Upper lobe of left lung (tissue), 6 donors: Measurements from ENCODE around the gene FAT2. TPM values are rescaled to one million over a fixed set of nuclear protein-coding genes. Genes with fewer than 3 reads are reported as not detected.

ENCODE experiments used
- ATAC-seq, 2 donors: fragments of 200-7000 bp; cut with Tn5 transposase; one replicate each; pipeline ENCODE4 v1.9.1; 2022; ENCODE audit warnings: mild to moderate bottlenecking in 2 of 2, moderate library complexity in 2 of 2; ENCODE audit not compliant: low FRiP score in 2 of 2
- DNase-seq, 2 donors: peaks; one replicate each; pipeline ENCODE4 v3.0.0-alpha.2; 2019 to 2020
- H3K27ac ChIP-seq, 4 donors: fragments of 200-600 bp; sonication (generic); one replicate each; pipeline ENCODE4 v1.5.1; 2016 to 2019
- H3K27me3 ChIP-seq, 4 donors: fragments of 200-600 bp; sonication (generic); one replicate each; pipeline ENCODE4 v1.5.1; 2017 to 2019
- H3K36me3 ChIP-seq, 4 donors: fragments of 200-600 bp; sonication (generic); one replicate each; pipeline ENCODE4 v1.5.1; 2016 to 2019
- H3K4me1 ChIP-seq, 4 donors: fragments of 200-600 bp; sonication (generic); one replicate each; pipeline ENCODE4 v1.5.1; 2018 to 2019
- H3K4me3 ChIP-seq, 4 donors: fragments of 200-600 bp; sonication (generic); one replicate each; pipeline ENCODE4 v1.5.1; 2017 to 2019; ENCODE audit warnings: mild to moderate bottlenecking in 2 of 4, moderate library complexity in 1 of 4
- H3K9me3 ChIP-seq, 4 donors: fragments of 200-600 bp; sonication (generic); one replicate each; pipeline ENCODE4 v1.5.1; 2018 to 2019
- EP300 ChIP-seq, 4 donors: sonication (generic); formaldehyde crosslinking; IDR thresholded peaks; one replicate each; pipeline ENCODE4 v1.5.1; 2017; ENCODE audit warnings: antibody characterized with exemption in 4 of 4, control low read depth in 2 of 4
- POLR2A ChIP-seq, 4 donors: fragments of 450-650 bp; IDR thresholded peaks; one replicate each; pipeline ENCODE4 v1.5.1; 2016 to 2017; ENCODE audit warnings: antibody characterized with exemption in 4 of 4, mild to moderate bottlenecking in 2 of 4
- POLR2AphosphoS5 ChIP-seq, 2 donors: sonication (generic); formaldehyde crosslinking; IDR thresholded peaks; one replicate each; pipeline ENCODE4 v1.5.1; 2017; ENCODE audit warnings: antibody characterized with exemption in 2 of 2
- WGBS, 2 donors: methylation state at CpG; one replicate each; pipeline ENCODE4 v1.1.5; 2017 to 2018; 5-methylcytosine and 5-hydroxymethylcytosine counted together
- total RNA-seq, 6 donors: library from RNA; depleted of rRNA in 4 of 6; stranded (reverse); fragments of >200 nt in 4 of 6; gene quantifications; one replicate each; pipeline versions ENCODE4 v1.1.0 to v1.2.1, GENCODE V29; 2016 to 2021
- TF ChIP-seq, protein P1 (sequence below), 6 experiments: fragments of 450-650 bp in 4 of 6; fragments of 200-600 bp in 2 of 6; sonication (generic) in 2 of 6; IDR thresholded peaks; one replicate each; pipeline ENCODE4 v1.5.1; 2016 to 2019; ENCODE audit warnings: antibody characterized with exemption in 6 of 6
- donor health status: DM: no; HTN: no; CAD: no; lungs with moderate emphysema.
- donor health status: DM: no; HTN: yes; CAD: no; lungs with severe emphysema.

Gene FAT2
- total RNA-seq, 6 donors from 2014 or later = under 0.01 to 2.3 (median 0.06) TPM; not detected in 1

DNA sequence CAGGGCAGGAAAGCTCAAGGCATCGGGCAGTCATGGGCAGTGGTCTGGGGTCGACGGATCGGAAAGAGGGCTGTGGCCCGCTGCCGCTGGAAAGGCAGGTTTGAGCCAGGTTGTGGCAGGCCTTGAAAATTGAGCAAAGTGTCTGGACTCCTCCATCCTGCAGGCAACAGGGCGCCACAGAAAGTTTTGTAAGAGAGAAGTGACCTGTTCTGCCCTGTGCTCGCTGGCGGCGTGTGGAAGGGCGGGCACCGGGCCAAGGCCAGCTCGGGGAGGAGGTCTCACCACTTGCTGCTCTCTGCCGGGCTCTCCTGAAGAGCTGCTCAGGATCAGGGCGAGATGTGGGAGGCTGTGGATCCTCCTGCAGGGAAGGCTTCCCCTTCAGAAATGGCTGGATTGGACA lies 41.4 kb upstream of the FAT2 start:
- TF ChIP-seq POLR2AphosphoS5 (IDR thresholded peaks at IDR 0.05) (no peak), EP300 (IDR thresholded peaks at IDR 0.05) (no peak), POLR2A (IDR thresholded peaks at IDR 0.05) (no peak)
- TF ChIP-seq, protein P1, sequence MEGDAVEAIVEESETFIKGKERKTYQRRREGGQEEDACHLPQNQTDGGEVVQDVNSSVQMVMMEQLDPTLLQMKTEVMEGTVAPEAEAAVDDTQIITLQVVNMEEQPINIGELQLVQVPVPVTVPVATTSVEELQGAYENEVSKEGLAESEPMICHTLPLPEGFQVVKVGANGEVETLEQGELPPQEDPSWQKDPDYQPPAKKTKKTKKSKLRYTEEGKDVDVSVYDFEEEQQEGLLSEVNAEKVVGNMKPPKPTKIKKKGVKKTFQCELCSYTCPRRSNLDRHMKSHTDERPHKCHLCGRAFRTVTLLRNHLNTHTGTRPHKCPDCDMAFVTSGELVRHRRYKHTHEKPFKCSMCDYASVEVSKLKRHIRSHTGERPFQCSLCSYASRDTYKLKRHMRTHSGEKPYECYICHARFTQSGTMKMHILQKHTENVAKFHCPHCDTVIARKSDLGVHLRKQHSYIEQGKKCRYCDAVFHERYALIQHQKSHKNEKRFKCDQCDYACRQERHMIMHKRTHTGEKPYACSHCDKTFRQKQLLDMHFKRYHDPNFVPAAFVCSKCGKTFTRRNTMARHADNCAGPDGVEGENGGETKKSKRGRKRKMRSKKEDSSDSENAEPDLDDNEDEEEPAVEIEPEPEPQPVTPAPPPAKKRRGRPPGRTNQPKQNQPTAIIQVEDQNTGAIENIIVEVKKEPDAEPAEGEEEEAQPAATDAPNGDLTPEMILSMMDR (IDR thresholded peaks at IDR 0.05) = no peak
- no peak for ATAC-seq
- no peak overlapping the region for H3K4me3 ChIP-seq
- H3K36me3 ChIP-seq = no peaks in the 10 kb centered on the region
- H3K27ac ChIP-seq = no peak overlapping the region
- peak in 1 of 2 donors; percentile 79 for DNase-seq
- H3K9me3 ChIP-seq = no peaks in the 10 kb centered on the region
- no peaks in the 10 kb centered on the region for H3K4me1 ChIP-seq
- H3K27me3 ChIP-seq = no peaks in the 10 kb centered on the region
- WGBS, 2 donors = 61 to 62% methylated on average over 12 to 15 of the region's 15 CpGs

GRCh38 chr5:151631941-151632340 lies 40.8 kb upstream of the FAT2 start:
- no peaks in the 10 kb centered on the region for H3K27me3 ChIP-seq
- no peaks in the 10 kb centered on the region for H3K4me1 ChIP-seq
- 82 to 99% methylated on average over 5 of the region's 5 CpGs for WGBS, 2 donors
- H3K27ac ChIP-seq = no peak overlapping the region
- H3K36me3 ChIP-seq = no peaks in the 10 kb centered on the region
- no peak overlapping the region for H3K4me3 ChIP-seq
- no peaks in the 10 kb centered on the region for H3K9me3 ChIP-seq
- TF ChIP-seq POLR2AphosphoS5 (IDR thresholded peaks at IDR 0.05) = no peak
- TF ChIP-seq POLR2A (IDR thresholded peaks at IDR 0.05) = no peak
- TF ChIP-seq, protein P1 (IDR thresholded peaks at IDR 0.05) = no peak
- no peak for TF ChIP-seq EP300 (IDR thresholded peaks at IDR 0.05)
- no peak for ATAC-seq
- no peak for DNase-seq

DNA sequence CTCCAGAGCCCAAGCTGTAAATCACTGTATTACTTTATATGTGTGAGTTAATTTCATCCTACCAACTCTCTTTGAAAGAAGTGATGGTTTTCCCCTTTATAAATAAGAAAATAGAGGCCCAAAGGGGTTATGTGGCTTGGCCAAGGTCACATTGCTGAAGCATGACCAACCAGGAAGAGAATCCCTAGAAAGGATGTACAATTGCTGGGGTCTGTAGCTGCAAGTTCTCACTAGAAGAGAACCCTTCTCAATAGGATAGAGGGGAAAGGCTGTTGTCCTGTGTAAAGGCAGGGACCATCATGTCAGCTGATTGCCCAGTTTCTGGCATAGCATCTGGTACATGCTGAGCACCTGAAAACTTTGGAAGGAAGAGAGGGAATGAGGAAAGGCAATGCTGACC lies 39.0 kb upstream of the FAT2 start:
- Histone ChIP-seq H3K4me3 (no peak overlapping the region), H3K9me3 (no peaks in the 10 kb centered on the region), H3K4me1 (no peaks in the 10 kb centered on the region), H3K36me3 (no peaks in the 10 kb centered on the region), H3K27me3 (no peaks in the 10 kb centered on the region), H3K27ac (no peak overlapping the region)
- DNase-seq = no peak
- TF ChIP-seq POLR2AphosphoS5 (IDR thresholded peaks at IDR 0.05) (no peak), POLR2A (IDR thresholded peaks at IDR 0.05) (no peak), EP300 (IDR thresholded peaks at IDR 0.05) (no peak)
- TF ChIP-seq, protein P1 (IDR thresholded peaks at IDR 0.05) = no peak
- ATAC-seq = no peak

GRCh38 chr5:151628112-151628823 lies 37.1 kb upstream of the FAT2 start:
- no peak for TF ChIP-seq POLR2AphosphoS5 (IDR thresholded peaks at IDR 0.05)
- TF ChIP-seq, protein P1 (IDR thresholded peaks at IDR 0.05) = no peak
- no peak for TF ChIP-seq EP300 (IDR thresholded peaks at IDR 0.05)
- no peak for TF ChIP-seq POLR2A (IDR thresholded peaks at IDR 0.05)
- Histone ChIP-seq H3K4me3 (no peak overlapping the region), H3K9me3 (no peaks in the 10 kb centered on the region), H3K4me1 (no peaks in the 10 kb centered on the region), H3K27ac (no peak overlapping the region), H3K27me3 (no peaks in the 10 kb centered on the region), H3K36me3 (no peaks in the 10 kb centered on the region)
- WGBS, 2 donors = 75 to 76% methylated on average over 5 to 7 of the region's 7 CpGs
- ATAC-seq (peak in 1 of 2 donors; percentile 39), DNase-seq (no peak)

DNA sequence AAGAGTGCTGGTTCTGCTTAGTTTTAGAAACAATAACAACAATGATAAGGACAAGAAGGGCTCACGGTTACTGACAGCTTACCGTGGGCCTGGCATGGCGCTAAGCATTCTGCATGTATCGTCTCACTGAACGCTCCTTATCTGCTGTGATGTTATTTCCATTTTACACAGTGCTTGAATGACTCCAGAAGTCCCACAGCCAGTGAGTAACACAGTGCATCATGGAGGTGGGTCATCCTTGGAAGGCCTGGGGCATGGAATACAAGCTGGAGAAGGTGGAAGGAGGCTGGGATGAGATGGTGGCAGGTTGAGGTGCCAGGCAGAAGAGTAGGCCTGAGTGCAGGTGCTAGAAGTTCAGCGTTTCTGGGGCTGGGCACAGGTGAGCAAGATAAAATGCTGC lies 36.5 kb upstream of the FAT2 start:
- no peak overlapping the region for H3K4me3 ChIP-seq
- no peak overlapping the region for H3K27ac ChIP-seq
- H3K36me3 ChIP-seq = no peaks in the 10 kb centered on the region
- no peaks in the 10 kb centered on the region for H3K27me3 ChIP-seq
- DNase-seq (no peak), ATAC-seq (no peak)
- 85 to 89% methylated on average over 6 of the region's 6 CpGs for WGBS, 2 donors
- no peaks in the 10 kb centered on the region for H3K4me1 ChIP-seq
- H3K9me3 ChIP-seq = no peaks in the 10 kb centered on the region
- no peak for TF ChIP-seq EP300 (IDR thresholded peaks at IDR 0.05)
- TF ChIP-seq POLR2A (IDR thresholded peaks at IDR 0.05) = no peak
- TF ChIP-seq POLR2AphosphoS5 (IDR thresholded peaks at IDR 0.05) = no peak
- TF ChIP-seq, protein P1 (IDR thresholded peaks at IDR 0.05) = no peak
